Stimulated activated CD4-positive, alpha-beta T cell treated with anti-CD3 and anti-CD28 coated beads, TNF-alpha, amount 100 ng/mL, for 24 hours (primary cell): ENCODE data around the gene SYNPO2L.
"Not testable (repeated sequence)": the region's sequence is repeated elsewhere in the genome, so short reads cannot be mapped to it uniquely, and the experiment has no call there.

Source experiments
- DNase-seq, 3 experiments: peaks; one replicate each; pipeline ENCODE4 v3.0.0-alpha.2; 2020; ENCODE audit warnings: low read depth in 3 of 3

SYNPO2L gene

DNA sequence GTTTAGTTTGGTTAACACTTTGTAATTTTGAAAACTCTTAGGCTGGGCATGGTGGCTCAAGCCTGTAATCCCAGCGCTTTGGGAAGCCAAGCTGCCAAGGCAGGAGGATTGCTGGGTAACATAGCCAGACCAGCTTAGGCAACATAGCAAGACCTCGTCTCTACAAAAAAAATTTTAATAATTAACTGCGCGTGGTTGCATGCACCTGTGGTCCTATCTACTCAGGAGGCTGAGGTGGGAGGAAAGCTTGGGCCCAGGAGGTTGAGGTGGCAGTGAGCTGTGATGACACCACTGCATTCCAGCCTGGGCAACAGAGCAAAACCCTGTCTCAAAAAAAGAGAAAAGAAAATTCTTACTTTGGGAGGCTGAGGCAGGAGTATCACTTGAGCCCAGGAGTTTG, 32.8 kb downstream of the SYNPO2L start:
- DNase-seq: no peak

DNA sequence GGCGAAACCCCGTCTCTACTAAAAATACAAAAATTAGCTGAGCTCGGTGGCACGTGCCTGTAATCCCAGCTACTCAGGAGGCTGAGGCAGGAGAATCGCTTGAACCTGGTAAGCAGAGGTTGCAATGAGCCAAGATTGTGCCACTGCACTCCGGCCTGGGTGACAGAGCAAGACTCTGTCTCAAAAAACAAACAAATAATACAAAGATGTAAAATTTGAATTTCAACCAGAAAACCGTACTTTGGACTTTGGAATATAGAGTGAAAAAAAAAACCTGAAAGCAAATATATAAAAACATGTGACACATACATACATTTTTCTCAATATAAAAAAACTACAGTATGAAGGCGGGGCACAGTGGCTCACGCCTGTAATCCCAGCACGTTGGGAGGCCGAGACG, 34.9 kb downstream of the SYNPO2L start:
- not testable (repeated sequence) for DNase-seq

DNA sequence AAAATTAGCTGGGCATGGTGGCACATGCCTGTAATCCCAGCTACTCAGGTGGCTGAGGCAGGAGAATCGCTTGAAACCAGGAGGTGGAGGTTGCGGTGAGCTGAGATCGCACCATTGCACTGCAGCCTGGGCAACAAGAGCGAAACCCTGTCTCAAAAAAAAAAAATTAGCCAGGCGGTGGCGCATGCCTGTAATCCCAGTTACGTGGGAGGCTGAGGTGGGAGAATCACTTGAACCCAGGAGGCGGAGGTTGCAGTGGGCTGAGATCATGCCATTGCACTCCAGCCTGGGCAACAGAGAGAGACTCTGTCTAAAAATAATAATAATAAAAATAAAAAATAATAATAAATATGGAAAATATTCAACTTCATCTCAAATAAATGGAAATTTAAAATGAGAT, 38.7 kb downstream of the SYNPO2L start:
- DNase-seq: not testable (repeated sequence)

DNA sequence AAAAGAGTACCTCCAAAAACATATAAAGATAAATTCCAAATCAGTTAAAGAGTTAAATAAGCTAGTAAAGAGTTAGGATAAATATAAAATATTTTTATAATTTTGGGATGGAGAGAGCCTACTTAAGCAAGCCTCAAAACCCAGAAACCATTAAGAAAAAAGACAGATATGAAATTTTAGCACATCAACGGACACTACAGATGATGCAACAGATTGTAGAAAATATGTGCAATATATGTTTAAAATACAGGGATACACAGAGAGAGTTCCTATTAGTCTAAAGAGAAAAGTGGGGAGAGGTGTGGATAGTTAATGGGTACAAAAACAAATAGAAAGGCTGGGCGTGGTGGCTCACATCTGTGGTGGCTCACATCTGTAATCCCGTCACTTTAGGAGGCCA, 41.1 kb downstream of the SYNPO2L start:
- DNase-seq: no peak

DNA sequence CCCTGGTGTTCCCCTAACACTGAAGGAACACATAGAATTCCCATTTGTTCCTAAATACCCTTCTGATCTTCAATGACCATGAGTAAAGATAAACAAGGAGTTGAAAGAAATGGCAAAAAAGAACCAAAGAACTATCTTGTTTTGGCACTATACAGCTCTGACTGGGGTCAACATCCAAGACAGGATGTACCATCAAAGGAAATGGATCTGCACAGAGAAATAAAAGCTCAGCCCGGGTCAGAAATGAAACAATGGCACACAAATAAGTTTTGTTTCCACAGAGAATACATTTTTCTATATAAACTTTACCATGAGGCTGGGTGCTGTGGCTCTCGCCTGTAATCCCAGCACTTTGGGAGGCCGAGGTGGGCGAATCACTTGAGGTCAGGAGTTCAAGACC, 46.7 kb downstream of the SYNPO2L start:
- DNase-seq: no peak

DNA sequence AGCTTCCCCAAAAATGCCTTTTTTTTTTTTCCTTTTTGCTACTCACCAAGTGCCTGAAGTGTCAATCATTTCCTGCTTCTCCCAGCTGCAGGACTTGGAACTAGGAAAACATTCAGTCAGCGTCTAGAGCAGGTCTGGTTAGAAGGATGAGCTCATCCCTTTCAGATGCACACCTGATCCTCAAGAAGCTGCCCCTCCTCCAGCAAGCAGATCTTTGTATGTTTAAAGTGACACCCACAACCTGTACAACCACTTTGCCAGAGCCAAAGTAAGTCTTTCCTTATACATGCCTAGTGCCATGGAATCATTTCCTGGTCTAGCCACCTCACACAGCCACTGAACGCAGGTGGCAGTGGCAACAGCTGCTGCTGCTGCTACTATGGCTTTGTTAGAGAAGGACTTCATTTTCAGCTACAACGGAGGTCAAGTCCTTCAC, 54.3 kb downstream of the SYNPO2L start:
- DNase-seq: no peak

DNA sequence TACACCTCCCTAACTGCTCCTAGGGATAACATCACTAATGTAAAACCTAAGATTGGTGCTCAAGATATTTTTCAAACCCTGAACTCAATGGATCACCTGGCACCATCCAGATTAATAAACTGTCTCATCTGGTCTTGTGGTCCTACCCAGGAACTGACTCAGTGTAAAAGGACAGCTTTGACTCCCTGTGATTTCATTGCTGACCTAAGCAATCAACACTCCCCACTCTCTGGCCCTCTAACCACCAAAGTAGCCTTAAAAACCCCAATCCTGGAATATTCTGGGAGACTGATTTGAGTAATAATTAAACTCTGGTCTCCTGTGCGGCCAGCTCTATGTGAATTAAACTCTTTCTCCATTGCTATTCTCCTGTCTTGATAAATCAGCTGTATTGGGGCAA, 58.5 kb downstream of the SYNPO2L start:
- no peak for DNase-seq
